CD14-positive monocyte (primary cell): Measurements from ENCODE around the gene STAM2. TPM values are rescaled to one million over a fixed set of nuclear protein-coding genes. Genes with fewer than 3 reads are reported as not detected.

ENCODE experiments used
- DNase-seq, 3 donors: peaks; one replicate each; pipeline ENCODE4 v3.0.0-alpha.2; 2011 to 2022
- H2AFZ ChIP-seq: 2 replicates; pipeline ENCODE4 v1.6.0; 2012; ENCODE audit warnings: mild to moderate bottlenecking, low read depth, low read length, inconsistent platforms; ENCODE audit not compliant: insufficient read depth, poor library complexity, severe bottlenecking
- H3K27ac ChIP-seq, 2 donors: 1 replicate in 1 of 2; 2 replicates in 1 of 2; pipeline ENCODE4 v1.5.1; 2012 to 2013; ENCODE audit warnings: low read length in 2 of 2, control low read depth in 1 of 2, inconsistent platforms in 1 of 2, low read depth in 1 of 2, mild to moderate bottlenecking in 1 of 2
- H3K27me3 ChIP-seq, 2 donors: one replicate each; pipeline versions ENCODE4 v1.6.0 to v1.6.1; 2011 to 2013; ENCODE audit warnings: low read length in 2 of 2; ENCODE audit not compliant: control insufficient read depth in 2 of 2, insufficient read depth in 2 of 2
- H3K36me3 ChIP-seq, 2 donors: replicated peaks in 1 of 2; 1 replicate in 1 of 2; 2 replicates in 1 of 2; pipeline versions ENCODE4 v1.5.1 to v1.6.1; 2012 to 2013; ENCODE audit warnings: low read length in 2 of 2, control low read depth in 1 of 2, inconsistent platforms in 1 of 2, mild to moderate bottlenecking in 1 of 2; ENCODE audit not compliant: insufficient read depth in 2 of 2, control insufficient read depth in 1 of 2
- H3K4me1 ChIP-seq, 2 donors: 1 replicate in 1 of 2; 2 replicates in 1 of 2; pipeline versions ENCODE4 v1.5.1 to v1.6.1; 2012 to 2013; ENCODE audit warnings: low read length in 2 of 2, control low read depth in 1 of 2, inconsistent platforms in 1 of 2, mild to moderate bottlenecking in 1 of 2, moderate library complexity in 1 of 2; ENCODE audit not compliant: insufficient read depth in 2 of 2, control insufficient read depth in 1 of 2
- H3K4me2 ChIP-seq: replicated peaks from 2 replicates; pipeline ENCODE3; 2012; ENCODE audit warnings: low read length, moderate library complexity, mild to moderate bottlenecking; ENCODE audit not compliant: poor library complexity, severe bottlenecking; ENCODE audit errors: extremely low read depth
- H3K4me3 ChIP-seq, 3 experiments: fragments of 200-600 bp in 1 of 3; sonication (generic) in 1 of 3; replicated peaks in 1 of 3; 1 replicate in 2 of 3; 2 replicates in 1 of 3; pipeline ENCODE4 v1.5.1; 2011 to 2013; ENCODE audit warnings: low read length in 3 of 3, mild to moderate bottlenecking in 3 of 3, control low read depth in 2 of 3, low read depth in 2 of 3, inconsistent platforms in 1 of 3, moderate library complexity in 1 of 3
- H3K79me2 ChIP-seq: 2 replicates; pipeline ENCODE4 v1.6.0; 2012; ENCODE audit warnings: mild to moderate bottlenecking, control low read depth, inconsistent platforms, low read length, moderate library complexity; ENCODE audit not compliant: insufficient read depth
- H3K9ac ChIP-seq: 2 replicates; pipeline ENCODE4 v1.6.0; 2017; ENCODE audit warnings: low read length, mild to moderate bottlenecking; ENCODE audit not compliant: insufficient read depth, poor library complexity, severe bottlenecking
- H3K9me3 ChIP-seq, 2 donors: replicated peaks in 1 of 2; 1 replicate in 1 of 2; 2 replicates in 1 of 2; pipeline versions ENCODE4 v1.5.1 to v1.6.1; 2012 to 2013; ENCODE audit warnings: low read length in 2 of 2, control low read depth in 1 of 2; ENCODE audit not compliant: control insufficient read depth in 1 of 2, insufficient read depth in 1 of 2
- H4K20me1 ChIP-seq: 2 replicates; pipeline ENCODE4 v1.6.0; 2012; ENCODE audit warnings: mild to moderate bottlenecking, low read length, control low read depth, moderate library complexity; ENCODE audit not compliant: insufficient read depth
- H3K27ac Mint-ChIP-seq, 7 donors: one replicate each; pipeline ENCODE4 v1.8.0; 2020; ENCODE audit warnings: mild to moderate bottlenecking in 7 of 7, mixed read lengths in 7 of 7, moderate library complexity in 6 of 7, inconsistent platforms in 2 of 7
- H3K27me3 Mint-ChIP-seq, 3 donors: one replicate each; pipeline ENCODE4 v1.8.0; 2021 to 2022; ENCODE audit warnings: low read depth in 3 of 3, mild to moderate bottlenecking in 3 of 3, mixed read lengths in 3 of 3, moderate library complexity in 3 of 3, inconsistent platforms in 1 of 3
- H3K36me3 Mint-ChIP-seq, 2 donors: one replicate each; pipeline ENCODE4 v1.8.0; 2020; ENCODE audit warnings: mixed read lengths in 2 of 2, inconsistent platforms in 1 of 2, mild to moderate bottlenecking in 1 of 2
- H3K4me1 Mint-ChIP-seq: one replicate; pipeline ENCODE4 v1.8.0; 2020; ENCODE audit warnings: mild to moderate bottlenecking, mixed read lengths
- H3K4me3 Mint-ChIP-seq, 2 donors: one replicate each; pipeline ENCODE4 v1.8.0; 2020; ENCODE audit warnings: mild to moderate bottlenecking in 2 of 2, mixed read lengths in 2 of 2, moderate library complexity in 1 of 2
- H3K9me3 Mint-ChIP-seq, 7 donors: one replicate each; pipeline ENCODE4 v1.8.0; 2020 to 2022; ENCODE audit warnings: mixed read lengths in 7 of 7, mild to moderate bottlenecking in 6 of 7, moderate library complexity in 6 of 7, inconsistent platforms in 2 of 7
- CTCF ChIP-seq: fragments of 200-600 bp; IDR thresholded peaks from one replicate; pipeline ENCODE4 v1.8.0; 2022; ENCODE audit warnings: antibody characterized with exemption, mild to moderate bottlenecking
- WGBS: methylation state at CpG from one replicate; pipeline ENCODE4 v1.1.5; 2013; ENCODE audit warnings: missing lambda C conversion rate; ENCODE audit not compliant: insufficient coverage; 5-methylcytosine and 5-hydroxymethylcytosine counted together
- intact Hi-C, 2 donors: fragments of 100-400 bp; cut with micrococcal nuclease; formaldehyde crosslinking; loops; one replicate each; pipeline versions ENCODE4 v1.15.0 to v1.15.1; 2023
- polyA minus RNA-seq: library from RNA; depleted of rRNA, polyadenylated mRNA; stranded (reverse); fragments of >200 nt; gene quantifications from 2 replicates; pipeline ENCODE4 v1.2.3, GENCODE V29; 2012
- polyA plus RNA-seq, 3 donors: library from polyadenylated mRNA; depleted of rRNA in 1 of 3; unstranded in 2 of 3; stranded (reverse) in 1 of 3; fragments of 300-500 nt in 2 of 3; fragments of >200 nt in 1 of 3; fragmentation: Illumina TruSeq in 2 of 3; gene quantifications; 1 replicate in 2 of 3; 2 replicates in 1 of 3; pipeline ENCODE4 v1.2.3, GENCODE V29; 2012 to 2021
- total RNA-seq, 12 experiments: library from RNA in 1 of 12; stranded (reverse) in 1 of 12; fragments of 120-200 nt in 1 of 12; gene quantifications; one replicate each; pipeline ENCODE4 v1.2.4 and lab custom pipeline; 2013 to 2026; ENCODE audit warnings: mixed read lengths in 6 of 12, inconsistent platforms in 1 of 12

Gene STAM2
- 38.5 TPM for total RNA-seq (2013)
- polyA plus RNA-seq (10 to 100 TPM in 1 of 3 donors, 1 to 10 TPM in 2; 6.9 to 12.6 (median 8.2) TPM), polyA minus RNA-seq (8.2 and 12.2 TPM in 2 replicates), total RNA-seq (lab: John Stamatoyannopoulos, UW) (32.9 to 55.2 (median 39.5) reads per million in 11 experiments)

- under 1% methylated on average over 72 of the region's 72 CpGs for WGBS
- H3K79me2 ChIP-seq, result peaks cover 50% of the 10 kb centered on the region
- peak within 1 kb of the TSS; percentile 92 to 99 for H3K27ac ChIP-seq
- intact Hi-C loops, result loop anchor here (5.0 to 10.0 kb wide), 3 partner anchors 141 to 462 kb away; no protein-coding TSS in a partner anchor
- peak within 1 kb of the TSS; percentile 86 for H3K4me2 ChIP-seq
- H3K36me3 ChIP-seq, result no peaks in the 10 kb centered on the region
- H3K4me3 ChIP-seq, result peak within 1 kb of the TSS; percentile 70 to 95 (median 88)
- peaks cover 0 to 9% of the 10 kb centered on the region in 2 donors for H3K36me3 Mint-ChIP-seq
- peaks cover 29 to 33% of the 10 kb centered on the region in 2 donors for H3K4me1 ChIP-seq
- peaks cover 37% of the 10 kb centered on the region for H3K4me1 Mint-ChIP-seq
- H3K27ac Mint-ChIP-seq, result peak within 1 kb of the TSS; percentile 99 to 100 (median 100)
- peaks cover 34% of the 10 kb centered on the region for H4K20me1 ChIP-seq
- peak within 1 kb of the TSS; percentile 94 for H3K9ac ChIP-seq
- TF ChIP-seq CTCF, result peak; percentile 95
- H3K4me3 Mint-ChIP-seq, result peak within 1 kb of the TSS; percentile 93 to 96
- peaks cover 0 to 3% (median 2%) of the 10 kb centered on the region in 3 donors for H3K27me3 Mint-ChIP-seq
- H3K9me3 Mint-ChIP-seq, result peaks cover 0 to 6% (median 0%) of the 10 kb centered on the region in 7 donors
- H3K9me3 ChIP-seq, result no peaks in the 10 kb centered on the region
- peak; percentile 89 to 92 (median 90) for DNase-seq
- H3K27me3 ChIP-seq, result no peaks in the 10 kb centered on the region
- H2AFZ ChIP-seq, result peak within 1 kb of the TSS; percentile 82
These were observed at the start of gene STAM2 for GRCh38 chr2:152175368-152176112. TSS of gene STAM2 (minus strand) at chr2:152175763. CDS start at chr2:152175642, 121 bp downstream.

GRCh38 chr2:152223977-152224376, 48.4 kb upstream of the STAM2 start:
- Histone ChIP-seq H3K4me1 (no peaks in the 10 kb centered on the region), H2AFZ (no peak overlapping the region), H3K27ac (no peak overlapping the region), H3K4me2 (no peak overlapping the region), H3K79me2 (no peaks in the 10 kb centered on the region), H3K36me3 (no peaks in the 10 kb centered on the region), H3K9ac (no peak overlapping the region), H3K9me3 (no peaks in the 10 kb centered on the region), H3K27me3 (no peaks in the 10 kb centered on the region), H4K20me1 (no peaks in the 10 kb centered on the region), H3K4me3 (no peak overlapping the region)
- no peak overlapping the region for H3K27ac Mint-ChIP-seq
- WGBS, result no CpG with 5 or more reads among the region's 2 CpGs
- DNase-seq, result no peak
- no peaks in the 10 kb centered on the region for H3K36me3 Mint-ChIP-seq
- peaks cover 0 to 2% (median 1%) of the 10 kb centered on the region in 3 donors for H3K27me3 Mint-ChIP-seq
- no peak overlapping the region for H3K4me3 Mint-ChIP-seq
- intact Hi-C loops, result no loop called here
- no peak for TF ChIP-seq CTCF
- peaks cover 0 to 1% (median 0%) of the 10 kb centered on the region in 7 donors for H3K9me3 Mint-ChIP-seq
- peaks cover 7% of the 10 kb centered on the region for H3K4me1 Mint-ChIP-seq
